HG02973 (cell line): ENCODE measurements around the gene PEAK3.

ENCODE experiments used
- ATAC-seq: cut with Tn5 transposase; IDR thresholded peaks from one replicate; pipeline ENCODE4 v1.9.1; 2021; ENCODE audit warnings: moderate library complexity; ENCODE audit not compliant: unreplicated experiment

Gene PEAK3

DNA sequence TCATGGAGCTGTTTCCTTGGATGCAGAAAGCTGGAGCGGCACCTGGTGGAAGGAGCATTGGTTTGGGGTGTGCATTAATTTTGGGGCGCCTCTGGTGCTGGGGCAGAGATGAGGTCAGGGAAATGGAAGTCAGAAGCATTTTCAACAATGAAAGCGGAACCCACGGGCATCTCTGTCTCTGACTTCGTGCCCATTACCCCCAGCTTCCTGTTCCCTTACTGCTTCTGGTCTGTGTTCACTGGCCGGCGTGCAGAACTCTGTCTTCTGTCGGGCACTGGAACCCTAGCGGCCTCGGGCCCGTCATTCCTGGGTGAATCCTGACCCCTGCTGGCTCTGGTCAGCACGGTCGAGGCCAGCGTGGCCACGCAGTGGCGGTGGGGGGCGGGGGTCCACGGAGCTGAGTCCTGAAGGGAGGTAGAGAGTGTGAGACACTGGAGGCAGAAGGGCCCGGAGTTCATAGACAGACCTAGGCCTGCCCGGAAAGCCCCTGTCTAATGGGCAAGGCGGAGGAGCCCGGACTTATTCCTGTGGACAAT is 33.9 kb upstream of the PEAK3 start:
- ATAC-seq = no peak

GRCh38 chr19:2315121-2315817 is 33.3 kb upstream of the PEAK3 start:
- ATAC-seq = no peak

DNA sequence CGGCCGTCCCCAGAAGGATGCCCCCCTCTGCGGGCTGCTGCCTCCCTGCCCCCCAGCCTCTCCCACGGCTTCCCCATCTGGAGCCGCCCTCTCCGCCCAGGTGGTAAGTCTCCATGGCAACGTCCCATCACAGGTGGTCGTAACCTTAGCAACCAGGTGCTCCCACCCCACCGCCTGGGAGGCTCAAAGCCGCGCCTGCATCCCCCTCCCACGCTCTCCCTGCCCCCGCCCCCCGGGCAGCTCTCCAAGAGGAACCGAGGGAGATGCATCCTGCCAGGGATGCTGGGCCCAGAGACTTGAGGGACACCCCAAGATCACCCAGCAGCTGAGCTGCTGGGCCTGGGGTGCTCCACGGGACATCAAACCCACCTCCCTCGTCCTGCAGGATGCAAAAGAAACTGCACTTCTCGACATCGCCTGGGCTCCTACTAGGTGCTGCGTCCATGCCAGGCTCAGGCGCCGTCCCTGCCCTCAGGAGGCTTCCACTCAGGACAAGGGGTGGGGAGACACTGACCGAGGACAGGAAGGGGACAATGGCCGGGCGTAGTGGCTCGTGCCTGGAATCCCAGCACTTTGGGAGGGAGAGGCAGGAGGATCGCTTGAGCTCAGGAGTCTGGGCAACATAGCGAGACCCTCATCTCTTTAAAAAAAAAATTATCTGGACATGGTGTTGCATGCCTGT is 31.0 kb upstream of the PEAK3 start:
- no peak for ATAC-seq

- ATAC-seq = no peak
These were observed 29.1 kb upstream of the PEAK3 start for GRCh38 chr19:2311093-2311492.

- ATAC-seq = no peak
These were observed 27.9 kb upstream of the PEAK3 start for GRCh38 chr19:2309734-2310362.

DNA sequence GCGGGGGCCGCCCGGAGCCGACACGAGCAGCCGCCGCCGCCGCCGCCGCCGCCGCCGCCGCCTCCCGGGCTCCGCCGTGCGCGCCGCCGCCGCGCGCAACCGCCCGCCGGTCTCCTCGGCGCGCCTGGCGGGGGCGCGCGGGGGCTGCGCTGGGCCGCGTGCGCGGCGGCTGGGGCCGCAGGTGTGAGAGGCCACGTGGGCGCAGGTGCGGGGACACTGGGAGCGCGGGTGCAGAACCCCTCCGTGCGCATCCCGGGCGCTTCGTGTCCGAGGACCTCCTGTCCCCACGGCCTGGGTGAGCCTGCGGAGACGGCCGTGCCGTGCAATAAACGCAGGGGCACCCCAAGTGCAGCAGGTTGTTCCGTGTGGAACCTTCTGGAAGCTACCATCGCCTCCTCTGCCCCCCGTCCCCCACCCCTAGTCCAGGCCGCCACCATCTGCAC is 26.2 kb upstream of the PEAK3 start, which contains the start of gene LINGO3:
TSS of gene LINGO3 (minus strand) at position 41 of the 443 bp plus-strand sequence. CDS start 16,378 bp downstream, outside the sequence.
- ATAC-seq = no peak

GRCh38 chr19:2307518-2308012 is 25.6 kb upstream of the PEAK3 start:
- ATAC-seq = no peak

GRCh38 chr19:2306971-2307370 is 25.0 kb upstream of the PEAK3 start:
- ATAC-seq = no peak

- no peak for ATAC-seq
These were observed 24.4 kb upstream of the PEAK3 start for GRCh38 chr19:2306281-2306806.

- ATAC-seq = no peak
These were observed 23.7 kb upstream of the PEAK3 start for GRCh38 chr19:2305452-2306280.

DNA sequence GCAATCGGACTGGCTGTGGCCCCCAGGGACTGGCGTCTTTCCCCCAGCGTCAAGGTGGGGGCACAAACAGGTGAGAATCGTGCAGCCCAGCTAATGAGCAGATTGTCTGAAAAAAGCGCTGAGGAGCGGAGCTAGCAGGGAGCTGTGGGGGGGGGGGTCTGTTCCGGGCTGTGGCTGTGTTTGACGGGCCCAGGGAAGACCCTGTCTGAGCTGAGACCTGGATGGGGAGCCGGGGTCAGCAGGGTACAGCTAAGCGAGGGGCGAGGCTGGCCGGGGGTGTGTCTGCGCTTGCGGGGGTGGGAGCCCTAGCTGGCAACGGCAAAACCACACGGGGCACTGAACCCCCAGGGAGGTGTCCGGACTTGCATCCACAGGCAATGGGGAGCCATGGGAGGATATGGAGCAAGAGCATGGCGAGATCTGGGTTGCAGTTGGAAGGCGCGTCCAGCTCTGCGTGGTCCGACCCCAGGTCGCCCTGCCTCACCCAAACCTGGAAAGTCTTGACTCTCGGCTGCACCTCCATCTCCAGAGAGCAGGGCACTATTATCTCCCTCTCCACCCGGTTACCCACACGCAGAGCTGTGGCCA is 21.3 kb upstream of the PEAK3 start:
- no peak for ATAC-seq

GRCh38 chr19:2302319-2303210 is 20.6 kb upstream of the PEAK3 start:
- no peak for ATAC-seq

DNA sequence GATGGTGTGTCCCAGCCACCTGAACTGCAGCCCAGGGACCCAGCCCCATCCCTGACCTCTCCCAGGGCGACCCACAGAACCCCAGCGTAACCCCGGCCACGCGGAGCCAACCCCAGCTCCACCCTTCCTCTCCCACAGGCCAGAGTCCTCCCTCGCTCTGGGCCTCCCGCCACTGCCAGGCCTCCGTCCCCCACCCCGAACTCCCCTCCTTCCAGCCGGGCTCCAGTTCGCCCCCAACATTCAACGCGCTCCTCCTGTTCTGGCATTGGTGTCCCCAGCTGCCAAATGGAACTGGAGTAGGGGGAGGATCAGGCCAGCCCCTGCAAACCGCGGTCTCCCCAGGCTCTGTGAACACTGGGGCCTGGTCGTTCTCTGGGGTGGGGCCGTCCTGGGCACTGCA is 18.6 kb upstream of the PEAK3 start:
- ATAC-seq = no peak

- no peak for ATAC-seq
These were observed 14.2 kb upstream of the PEAK3 start for GRCh38 chr19:2296141-2296540.

DNA sequence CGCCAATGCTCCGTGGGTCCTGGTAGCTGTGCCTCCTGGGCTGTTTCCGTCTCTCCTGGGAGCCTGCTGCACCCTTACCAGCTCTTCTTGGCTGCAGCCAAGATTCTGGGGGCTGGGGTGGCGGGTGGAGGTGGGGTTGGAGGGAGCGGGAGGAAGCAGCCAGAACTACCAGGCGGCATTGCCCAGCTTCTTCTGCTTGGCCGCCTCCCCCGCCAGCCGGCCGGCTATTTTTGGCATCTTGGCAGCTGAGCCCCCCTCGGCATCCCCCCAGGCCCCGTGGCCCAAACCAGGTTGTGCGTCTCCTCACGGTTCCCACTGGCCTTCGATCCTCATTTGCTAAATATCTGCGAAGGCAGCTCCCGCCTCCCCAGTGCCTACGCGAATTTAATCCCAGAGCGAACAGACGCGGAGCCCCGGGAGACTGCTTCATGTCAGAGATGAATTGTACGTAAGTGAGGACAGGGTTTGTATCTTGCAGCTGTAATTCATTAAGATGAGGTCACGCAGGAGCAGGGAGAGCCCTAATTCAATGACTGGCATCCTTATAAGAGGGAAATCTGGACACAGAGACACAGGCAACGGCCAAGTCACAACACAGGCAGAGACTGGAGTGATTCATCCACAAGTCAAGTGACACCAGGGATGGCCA is 12.8 kb upstream of the PEAK3 start:
- no peak for ATAC-seq

- no peak for ATAC-seq
These were observed 9.3 kb upstream of the PEAK3 start for GRCh38 chr19:2291185-2291751.

GRCh38 chr19:2290441-2291184 is 8.6 kb upstream of the PEAK3 start:
- ATAC-seq = no peak
